Neural progenitor cell (in vitro differentiated cells): ENCODE results near the gene PKDREJ. TPM values are rescaled to one million over a fixed set of nuclear protein-coding genes. Genes with fewer than 3 reads are reported as not detected.

ENCODE experiments used
- DNase-seq: peaks from one replicate; pipeline ENCODE4 v3.0.0-alpha.2; 2016; ENCODE audit warnings: low spot score
- H2AFZ ChIP-seq: fragments of 200-600 bp; sonication (generic); replicated peaks from 2 replicates; pipeline ENCODE4 v1.6.1; 2016; ENCODE audit warnings: antibody characterized with exemption
- H3F3A ChIP-seq: fragments of 200-600 bp; sonication (generic); 2 replicates; pipeline ENCODE4 v1.6.1; 2016; ENCODE audit warnings: antibody characterized with exemption, low read depth
- H3K27ac ChIP-seq: fragments of 200-600 bp; sonication (generic); 2 replicates; pipeline ENCODE4 v1.5.1; 2016; ENCODE audit warnings: mild to moderate bottlenecking
- H3K27me3 ChIP-seq: fragments of 200-600 bp; sonication (generic); 2 replicates; pipeline ENCODE4 v1.6.1; 2016; ENCODE audit warnings: mild to moderate bottlenecking, moderate library complexity
- H3K36me3 ChIP-seq: fragments of 200-600 bp; sonication (generic); 2 replicates; pipeline ENCODE4 v1.5.1; 2016
- H3K4me1 ChIP-seq: fragments of 200-600 bp; sonication (generic); 2 replicates; pipeline ENCODE4 v1.6.1; 2016; ENCODE audit warnings: mixed run types
- H3K4me2 ChIP-seq: fragments of 200-600 bp; sonication (generic); 2 replicates; pipeline ENCODE4 v1.6.1; 2016
- H3K4me3 ChIP-seq: fragments of 200-600 bp; sonication (generic); 2 replicates; pipeline ENCODE4 v1.5.1; 2016
- H3K79me2 ChIP-seq: fragments of 200-600 bp; sonication (generic); 2 replicates; pipeline ENCODE4 v1.6.1; 2016; ENCODE audit warnings: low read depth
- H3K9ac ChIP-seq: fragments of 200-600 bp; sonication (generic); 2 replicates; pipeline ENCODE4 v1.6.1; 2016
- H3K9me3 ChIP-seq: fragments of 200-600 bp; sonication (generic); 2 replicates; pipeline ENCODE4 v1.5.1; 2016; ENCODE audit warnings: low read depth
- H4K20me1 ChIP-seq: fragments of 200-600 bp; sonication (generic); 2 replicates; pipeline ENCODE4 v1.6.1; 2016; ENCODE audit warnings: low read depth
- H3K27ac Mint-ChIP-seq: 3 replicates; pipeline ENCODE4 v1.8.0; 2021; ENCODE audit warnings: mixed read lengths
- H3K27me3 Mint-ChIP-seq: 2 replicates; pipeline ENCODE4 v1.8.0; 2022; ENCODE audit warnings: low read depth, mild to moderate bottlenecking, inconsistent platforms, moderate library complexity, mixed read lengths; ENCODE audit not compliant: insufficient read depth
- H3K36me3 Mint-ChIP-seq: 3 replicates; pipeline ENCODE4 v1.8.0; 2021; ENCODE audit warnings: mixed read lengths
- H3K4me1 Mint-ChIP-seq: 3 replicates; pipeline ENCODE4 v1.8.0; 2021; ENCODE audit warnings: mixed read lengths
- H3K4me3 Mint-ChIP-seq: 3 replicates; pipeline ENCODE4 v1.8.0; 2021; ENCODE audit warnings: mild to moderate bottlenecking, moderate library complexity, mixed read lengths
- H3K9me3 Mint-ChIP-seq: 3 replicates; pipeline ENCODE4 v1.8.0; 2020; ENCODE audit warnings: mixed read lengths
- CTCF ChIP-seq: fragments of 200-600 bp; sonication (generic); IDR thresholded peaks from 2 replicates; pipeline ENCODE4 v1.5.1; 2017; ENCODE audit warnings: antibody characterized with exemption, mild to moderate bottlenecking
- EZH2 ChIP-seq: fragments of 200-600 bp; sonication (generic); IDR thresholded peaks from 2 replicates; pipeline ENCODE4 v1.6.1; 2017; ENCODE audit warnings: antibody characterized with exemption, mild to moderate bottlenecking, moderate library complexity
- EZH2phosphoT487 ChIP-seq: fragments of 200-600 bp; sonication (generic); IDR thresholded peaks from 2 replicates; pipeline ENCODE4 v1.6.1; 2017; ENCODE audit warnings: antibody characterized with exemption
- total RNA-seq: library from RNA; depleted of rRNA; stranded (reverse); fragments of >200 nt; gene quantifications from 2 replicates; pipeline ENCODE4 v1.2.3, GENCODE V29; 2015; ENCODE audit warnings: low replicate concordance

Gene PKDREJ
- total RNA-seq, 1 donor from 2014 or later: not detected

- no peak for DNase-seq
- Mint-ChIP-seq H3K4me1 (peaks cover 5% of the 10 kb centered on the region), H3K27me3 (peaks cover 13% of the 10 kb centered on the region), H3K9me3 (peaks cover 55% of the 10 kb centered on the region), H3K27ac (no peak overlapping the region), H3K4me3 (no peak overlapping the region), H3K36me3 (peaks cover 6% of the 10 kb centered on the region)
- TF ChIP-seq EZH2 (no peak), EZH2phosphoT487 (no peak), CTCF (no peak)
- Histone ChIP-seq H4K20me1 (no peaks in the 10 kb centered on the region), H3K4me2 (no peak overlapping the region), H3K27me3 (peaks cover 49% of the 10 kb centered on the region), H3K4me1 (no peaks in the 10 kb centered on the region), H3K9ac (no peak overlapping the region), H2AFZ (no peak overlapping the region), H3K4me3 (no peak overlapping the region), H3K27ac (no peak overlapping the region), H3F3A (no peaks in the 10 kb centered on the region), H3K36me3 (no peaks in the 10 kb centered on the region), H3K79me2 (no peaks in the 10 kb centered on the region), H3K9me3 (peaks cover 4% of the 10 kb centered on the region)
Measured at GRCh38 chr22:46256358-46256958, 6.7 kb downstream of the PKDREJ start.

GRCh38 chr22:46251816-46252380, 11.2 kb downstream of the PKDREJ start:
- Histone ChIP-seq H4K20me1 (no peaks in the 10 kb centered on the region), H3K9ac (no peak overlapping the region), H3K4me2 (no peak overlapping the region), H3K79me2 (no peaks in the 10 kb centered on the region), H3K9me3 (no peaks in the 10 kb centered on the region), H3F3A (no peaks in the 10 kb centered on the region), H3K36me3 (no peaks in the 10 kb centered on the region), H3K27me3 (peaks cover 15% of the 10 kb centered on the region), H3K27ac (no peak overlapping the region), H3K4me1 (peaks cover 5% of the 10 kb centered on the region), H2AFZ (no peak overlapping the region), H3K4me3 (no peak overlapping the region)
- H3K4me1 Mint-ChIP-seq: peaks cover 18% of the 10 kb centered on the region
- peaks cover 5% of the 10 kb centered on the region for H3K36me3 Mint-ChIP-seq
- DNase-seq: no peak
- H3K4me3 Mint-ChIP-seq: peak overlapping the region; percentile 83
- H3K27ac Mint-ChIP-seq: no peak overlapping the region
- H3K27me3 Mint-ChIP-seq: no peaks in the 10 kb centered on the region
- no peak for TF ChIP-seq EZH2phosphoT487
- no peak for TF ChIP-seq CTCF
- no peak for TF ChIP-seq EZH2
- peaks cover 20% of the 10 kb centered on the region for H3K9me3 Mint-ChIP-seq

GRCh38 chr22:46251266-46251665, 11.9 kb downstream of the PKDREJ start:
- H3F3A ChIP-seq: no peaks in the 10 kb centered on the region
- H2AFZ ChIP-seq: no peak overlapping the region
- Mint-ChIP-seq H3K27ac (no peak overlapping the region), H3K4me1 (peaks cover 21% of the 10 kb centered on the region), H3K36me3 (peaks cover 2% of the 10 kb centered on the region), H3K4me3 (peak overlapping the region; percentile 83), H3K27me3 (peaks cover 2% of the 10 kb centered on the region), H3K9me3 (peaks cover 15% of the 10 kb centered on the region)
- no peak for DNase-seq
- H4K20me1 ChIP-seq: no peaks in the 10 kb centered on the region
- peak overlapping the region; percentile 76 for H3K4me3 ChIP-seq
- TF ChIP-seq EZH2 (no peak), CTCF (no peak), EZH2phosphoT487 (no peak)
- peaks cover 15% of the 10 kb centered on the region for H3K27me3 ChIP-seq
- no peak overlapping the region for H3K27ac ChIP-seq
- no peak overlapping the region for H3K9ac ChIP-seq
- H3K4me2 ChIP-seq: peak overlapping the region; percentile 81
- H3K9me3 ChIP-seq: no peaks in the 10 kb centered on the region
- H3K4me1 ChIP-seq: peaks cover 5% of the 10 kb centered on the region
- no peaks in the 10 kb centered on the region for H3K36me3 ChIP-seq
- H3K79me2 ChIP-seq: no peaks in the 10 kb centered on the region
